PC-3 (cell line): ENCODE measurements around the gene MRPL57. TPM values are rescaled to one million over a fixed set of nuclear protein-coding genes. Genes with fewer than 3 reads are reported as not detected.

ENCODE experiments used
- ATAC-seq: fragments of 200-7000 bp; cut with Tn5 transposase; 2 replicates; pipeline ENCODE4 v1.9.1; 2020; ENCODE audit warnings: mild to moderate bottlenecking, moderate library complexity
- BruUV-seq: library from RNA; stranded (reverse); fragments of 400-500 nt; replicated peaks from 2 replicates; lab custom pipeline; 2021; lab: Mats Ljungman, UMichigan
- CTCF ChIA-PET: fragments of 300-600 bp; sonication (Branson Sonifier 250); formaldehyde crosslinking; loops from one replicate; lab custom pipeline; 2022; ENCODE audit warnings: antibody characterized with exemption; lab: Charles Lee
- POLR2A ChIA-PET: fragments of 300-600 bp; sonication (Branson Sonifier 250); formaldehyde crosslinking; loops from one replicate; lab custom pipeline; 2022; ENCODE audit warnings: antibody characterized with exemption; ENCODE audit not compliant: unreplicated experiment; lab: Charles Lee
- DNase-seq: peaks from one replicate; pipeline ENCODE4 v3.0.0-alpha.2; 2015
- H2AFZ ChIP-seq: fragments of 300-600 bp; sonication (generic); 2 replicates; pipeline ENCODE4 v1.6.0; 2016; ENCODE audit warnings: antibody characterized with exemption, low read length
- H3F3A ChIP-seq: fragments of 300-600 bp; sonication (generic); one replicate; pipeline ENCODE4 v1.6.0; 2017; ENCODE audit warnings: antibody characterized with exemption, low read length, control low read depth, mild to moderate bottlenecking; ENCODE audit not compliant: unreplicated experiment
- H3K27ac ChIP-seq: fragments of 300-600 bp; sonication (generic); 2 replicates; pipeline ENCODE4 v1.5.1; 2016; ENCODE audit warnings: mild to moderate bottlenecking, low read length
- H3K27me3 ChIP-seq: fragments of 300-600 bp; sonication (generic); 2 replicates; pipeline ENCODE4 v1.6.1; 2016; ENCODE audit warnings: low read length, mixed read lengths
- H3K36me3 ChIP-seq: fragments of 300-600 bp; sonication (generic); 2 replicates; pipeline ENCODE4 v1.6.1; 2016; ENCODE audit warnings: low read depth, mixed run types, low read length, mixed read lengths
- H3K4me1 ChIP-seq: fragments of 300-600 bp; sonication (generic); 2 replicates; pipeline ENCODE4 v1.5.1; 2016; ENCODE audit warnings: low read length; ENCODE audit not compliant: insufficient read depth
- H3K4me2 ChIP-seq: fragments of 300-600 bp; sonication (generic); 2 replicates; pipeline ENCODE4 v1.6.0; 2016; ENCODE audit warnings: low read length
- H3K4me3 ChIP-seq: fragments of 300-600 bp; sonication (generic); 2 replicates; pipeline ENCODE4 v1.5.1; 2016; ENCODE audit warnings: mild to moderate bottlenecking, low read length, mixed read lengths
- H3K79me2 ChIP-seq: fragments of 300-600 bp; sonication (generic); 2 replicates; pipeline ENCODE4 v1.6.1; 2017; ENCODE audit warnings: low read length, mixed read lengths
- H3K9ac ChIP-seq: fragments of 300-600 bp; sonication (generic); 2 replicates; pipeline ENCODE4 v1.6.0; 2016; ENCODE audit warnings: mild to moderate bottlenecking, low read length
- H3K9me2 ChIP-seq: fragments of 300-600 bp; sonication (generic); replicated peaks from 2 replicates; pipeline ENCODE4 v1.6.1; 2016; ENCODE audit warnings: mixed run types, low read length, mixed read lengths
- H3K9me3 ChIP-seq: fragments of 300-600 bp; sonication (generic); 2 replicates; pipeline ENCODE4 v1.6.1; 2016; ENCODE audit warnings: low read length, mixed read lengths
- H4K20me1 ChIP-seq: fragments of 300-600 bp; sonication (generic); 2 replicates; pipeline ENCODE4 v1.6.1; 2016; ENCODE audit warnings: low read length, mixed read lengths
- EZH2 ChIP-seq: fragments of 300-600 bp; sonication (generic); IDR thresholded peaks from one replicate; pipeline ENCODE4 v1.6.1; 2017; ENCODE audit warnings: antibody characterized with exemption, mild to moderate bottlenecking, low read length; ENCODE audit not compliant: unreplicated experiment
- EZH2phosphoT487 ChIP-seq: fragments of 300-600 bp; sonication (generic); IDR thresholded peaks from 2 replicates; pipeline ENCODE4 v1.6.1; 2018; ENCODE audit warnings: mild to moderate bottlenecking, antibody characterized with exemption, low read length, borderline replicate concordance
- intact Hi-C: fragments of 100-400 bp; cut with micrococcal nuclease; formaldehyde crosslinking; loops from 2 replicates; pipeline ENCODE4 v1.9.0; 2023
- total RNA-seq: library from RNA; depleted of rRNA; stranded (reverse); fragments of >200 nt; gene quantifications from 2 replicates; pipeline ENCODE4 v1.2.3, GENCODE V29; 2014; rRNA removed
- TF ChIP-seq, protein P1 (sequence below): fragments of 300-600 bp; sonication (generic); conservative IDR thresholded peaks from 2 replicates; pipeline ENCODE4 v1.5.1; 2017; ENCODE audit warnings: antibody characterized with exemption, low read depth, mild to moderate bottlenecking, low read length

MRPL57 gene
- total RNA-seq, 1 experiment from 2014 or later: 92.3 TPM

DNA sequence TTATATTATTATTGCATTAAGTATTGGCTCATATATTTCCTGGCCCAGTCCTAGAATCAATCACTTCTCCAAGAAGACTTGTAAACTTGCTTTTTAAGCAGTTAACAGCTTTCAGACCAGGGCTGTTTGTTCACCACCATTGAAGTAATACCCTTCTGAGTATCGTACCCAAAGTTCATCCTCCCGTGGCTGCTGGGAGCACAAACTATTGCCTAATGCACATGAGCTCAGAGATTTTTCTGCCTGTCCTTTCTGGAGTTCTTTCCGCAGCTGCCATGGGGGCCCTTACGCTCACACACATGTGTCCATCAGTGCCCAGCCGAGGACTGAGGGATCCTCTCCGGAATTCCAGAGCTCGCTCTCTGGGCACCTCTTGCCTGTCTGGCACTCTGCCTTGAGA lies 51.5 kb downstream of the MRPL57 start:
- no peak for DNase-seq
- ATAC-seq: no peak
- Histone ChIP-seq H2AFZ (no peak overlapping the region), H3F3A (no peaks in the 10 kb centered on the region), H3K36me3 (no peaks in the 10 kb centered on the region), H3K9me2 (no peaks in the 10 kb centered on the region), H3K79me2 (no peaks in the 10 kb centered on the region), H3K27ac (no peak overlapping the region), H3K4me3 (no peak overlapping the region), H4K20me1 (no peaks in the 10 kb centered on the region), H3K9ac (no peak overlapping the region), H3K9me3 (no peaks in the 10 kb centered on the region), H3K4me2 (no peak overlapping the region), H3K27me3 (no peaks in the 10 kb centered on the region), H3K4me1 (no peaks in the 10 kb centered on the region)
- ChIA-PET CTCF (no interaction called here), POLR2A (no interaction called here)
- no TSS peak for BruUV-seq
- intact Hi-C loops: no loop called here
- TF ChIP-seq, protein P1, sequence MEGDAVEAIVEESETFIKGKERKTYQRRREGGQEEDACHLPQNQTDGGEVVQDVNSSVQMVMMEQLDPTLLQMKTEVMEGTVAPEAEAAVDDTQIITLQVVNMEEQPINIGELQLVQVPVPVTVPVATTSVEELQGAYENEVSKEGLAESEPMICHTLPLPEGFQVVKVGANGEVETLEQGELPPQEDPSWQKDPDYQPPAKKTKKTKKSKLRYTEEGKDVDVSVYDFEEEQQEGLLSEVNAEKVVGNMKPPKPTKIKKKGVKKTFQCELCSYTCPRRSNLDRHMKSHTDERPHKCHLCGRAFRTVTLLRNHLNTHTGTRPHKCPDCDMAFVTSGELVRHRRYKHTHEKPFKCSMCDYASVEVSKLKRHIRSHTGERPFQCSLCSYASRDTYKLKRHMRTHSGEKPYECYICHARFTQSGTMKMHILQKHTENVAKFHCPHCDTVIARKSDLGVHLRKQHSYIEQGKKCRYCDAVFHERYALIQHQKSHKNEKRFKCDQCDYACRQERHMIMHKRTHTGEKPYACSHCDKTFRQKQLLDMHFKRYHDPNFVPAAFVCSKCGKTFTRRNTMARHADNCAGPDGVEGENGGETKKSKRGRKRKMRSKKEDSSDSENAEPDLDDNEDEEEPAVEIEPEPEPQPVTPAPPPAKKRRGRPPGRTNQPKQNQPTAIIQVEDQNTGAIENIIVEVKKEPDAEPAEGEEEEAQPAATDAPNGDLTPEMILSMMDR: no peak
- TF ChIP-seq EZH2 (no peak), EZH2phosphoT487 (no peak)

Other genes starting within 250 kb of the MRPL57 start
- 11.0 and 11.1 TPM in 2 replicates for gene LATS2, start 115.1 kb upstream of the MRPL57 start, total RNA-seq
- gene SAP18, start 36.5 kb upstream of the MRPL57 start, total RNA-seq: 54.8 and 83.8 TPM in 2 replicates
- gene SKA3, start 106 bp upstream of the MRPL57 start, total RNA-seq: 29.0 and 32.4 TPM in 2 replicates